Natural killer cell (primary cell): ENCODE results near the gene PDE4D. TPM values are rescaled to one million over a fixed set of nuclear protein-coding genes. Genes with fewer than 3 reads are reported as not detected.
"Not testable (repeated sequence)": the region's sequence is repeated elsewhere in the genome, so short reads cannot be mapped to it uniquely, and the experiment has no call there.

ENCODE experiments used
- ATAC-seq, 3 donors: fragments of 150-1000 bp in 2 of 3; fragments of 200-7000 bp in 1 of 3; cut with Tn5 transposase; 1 replicate in 1 of 3; 2 replicates in 2 of 3; pipeline ENCODE4 v1.10.0; 2021; ENCODE audit warnings: mild to moderate bottlenecking in 2 of 3, moderate library complexity in 2 of 3
- DNase-seq, 2 donors: peaks; one replicate each; pipeline versions ENCODE4 v3.0.0 to v3.0.0-alpha.2; 2013 to 2021; ENCODE audit warnings: mixed read lengths in 1 of 2
- H3K27ac ChIP-seq: one replicate; pipeline ENCODE4 v1.5.1; 2013; ENCODE audit warnings: mild to moderate bottlenecking, low read length
- H3K27me3 ChIP-seq: one replicate; pipeline ENCODE4 v1.6.1; 2013; ENCODE audit warnings: low read length; ENCODE audit not compliant: control insufficient read depth, insufficient read depth
- H3K36me3 ChIP-seq: one replicate; pipeline ENCODE4 v1.6.1; 2013; ENCODE audit warnings: low read length; ENCODE audit not compliant: control insufficient read depth, insufficient read depth
- H3K4me1 ChIP-seq: one replicate; pipeline ENCODE4 v1.6.1; 2013; ENCODE audit warnings: low read length; ENCODE audit not compliant: control insufficient read depth, insufficient read depth
- H3K4me3 ChIP-seq: one replicate; pipeline ENCODE4 v1.5.1; 2013; ENCODE audit warnings: low read length
- H3K9me3 ChIP-seq: one replicate; pipeline ENCODE4 v1.6.1; 2013; ENCODE audit warnings: low read length; ENCODE audit not compliant: control insufficient read depth, insufficient read depth
- H3K27ac Mint-ChIP-seq, 2 donors: one replicate each; pipeline ENCODE4 v1.8.0; 2022; ENCODE audit warnings: mild to moderate bottlenecking in 2 of 2, mixed read lengths in 2 of 2, moderate library complexity in 1 of 2
- H3K27me3 Mint-ChIP-seq, 2 donors: one replicate each; pipeline ENCODE4 v1.8.0; 2022; ENCODE audit warnings: low read depth in 2 of 2, mixed read lengths in 2 of 2
- H3K36me3 Mint-ChIP-seq: one replicate; pipeline ENCODE4 v1.8.0; 2022; ENCODE audit warnings: mixed read lengths
- H3K4me1 Mint-ChIP-seq, 2 donors: one replicate each; pipeline ENCODE4 v1.8.0; 2022; ENCODE audit warnings: mixed read lengths in 2 of 2
- H3K4me3 Mint-ChIP-seq: one replicate; pipeline ENCODE4 v1.8.0; 2022; ENCODE audit warnings: mild to moderate bottlenecking, moderate library complexity, mixed read lengths
- H3K9me3 Mint-ChIP-seq, 2 donors: one replicate each; pipeline ENCODE4 v1.8.0; 2022; ENCODE audit warnings: mixed read lengths in 2 of 2
- WGBS: methylation state at CpG from one replicate; pipeline ENCODE4 v1.1.7; 2013; ENCODE audit warnings: missing lambda C conversion rate; ENCODE audit not compliant: insufficient coverage; 5-methylcytosine and 5-hydroxymethylcytosine counted together
- intact Hi-C: fragments of 100-400 bp; cut with micrococcal nuclease; formaldehyde crosslinking; loops from one replicate; pipeline ENCODE4 v1.14.2; 2022
- total RNA-seq, 4 donors: library from RNA; stranded (reverse); fragments of 120-200 nt in 1 of 4; gene quantifications; one replicate each; pipeline versions ENCODE4 v1.2.3 to v1.2.4, GENCODE V29; 2013 to 2022
- TF ChIP-seq, protein P1 (sequence below): fragments of 200-600 bp; IDR thresholded peaks from one replicate; pipeline ENCODE4 v1.8.0; 2022; ENCODE audit warnings: antibody characterized with exemption

The PDE4D gene
- total RNA-seq, 3 donors from 2014 or later (not counting 1 experiment from before 2014, with no cell fraction given): 109 to 170 (median 116) TPM

DNA sequence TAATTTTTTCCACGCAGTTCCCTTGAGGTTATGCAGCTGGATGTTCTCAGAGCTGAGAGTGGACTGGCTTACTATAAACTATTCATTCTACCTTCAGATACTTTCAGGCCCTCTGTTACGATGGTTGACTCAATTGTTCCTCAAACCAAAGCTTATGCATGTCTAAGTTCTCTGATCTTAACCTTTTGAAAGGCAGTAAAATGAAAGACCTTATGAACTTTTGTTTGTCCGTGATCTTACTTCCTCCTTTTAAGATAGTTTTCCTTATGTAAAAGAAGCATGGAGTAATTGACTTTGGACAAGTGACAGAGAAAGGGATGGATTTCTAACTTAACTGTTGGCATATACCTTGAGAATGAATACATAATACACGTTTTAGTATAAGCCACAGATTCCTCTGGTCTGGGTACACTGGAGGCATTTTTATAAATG lies 575.7 kb downstream of the PDE4D start:
- TF ChIP-seq, protein P1, sequence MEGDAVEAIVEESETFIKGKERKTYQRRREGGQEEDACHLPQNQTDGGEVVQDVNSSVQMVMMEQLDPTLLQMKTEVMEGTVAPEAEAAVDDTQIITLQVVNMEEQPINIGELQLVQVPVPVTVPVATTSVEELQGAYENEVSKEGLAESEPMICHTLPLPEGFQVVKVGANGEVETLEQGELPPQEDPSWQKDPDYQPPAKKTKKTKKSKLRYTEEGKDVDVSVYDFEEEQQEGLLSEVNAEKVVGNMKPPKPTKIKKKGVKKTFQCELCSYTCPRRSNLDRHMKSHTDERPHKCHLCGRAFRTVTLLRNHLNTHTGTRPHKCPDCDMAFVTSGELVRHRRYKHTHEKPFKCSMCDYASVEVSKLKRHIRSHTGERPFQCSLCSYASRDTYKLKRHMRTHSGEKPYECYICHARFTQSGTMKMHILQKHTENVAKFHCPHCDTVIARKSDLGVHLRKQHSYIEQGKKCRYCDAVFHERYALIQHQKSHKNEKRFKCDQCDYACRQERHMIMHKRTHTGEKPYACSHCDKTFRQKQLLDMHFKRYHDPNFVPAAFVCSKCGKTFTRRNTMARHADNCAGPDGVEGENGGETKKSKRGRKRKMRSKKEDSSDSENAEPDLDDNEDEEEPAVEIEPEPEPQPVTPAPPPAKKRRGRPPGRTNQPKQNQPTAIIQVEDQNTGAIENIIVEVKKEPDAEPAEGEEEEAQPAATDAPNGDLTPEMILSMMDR: no peak
- H3K4me3 ChIP-seq: no peak overlapping the region
- intact Hi-C loops: no loop called here
- no peaks in the 10 kb centered on the region for H3K4me1 ChIP-seq
- H3K4me1 Mint-ChIP-seq: peaks cover 0 to 11% of the 10 kb centered on the region in 2 donors
- H3K36me3 ChIP-seq: no peaks in the 10 kb centered on the region
- no peak overlapping the region for H3K27ac ChIP-seq
- DNase-seq: no peak
- no peak overlapping the region for H3K27ac Mint-ChIP-seq
- ATAC-seq: no peak
- H3K9me3 ChIP-seq: no peaks in the 10 kb centered on the region
- WGBS: 74% methylated on average over 3 of the region's 4 CpGs
- H3K36me3 Mint-ChIP-seq: no peaks in the 10 kb centered on the region
- H3K27me3 Mint-ChIP-seq: no peaks in the 10 kb centered on the region
- H3K9me3 Mint-ChIP-seq: no peaks in the 10 kb centered on the region
- H3K4me3 Mint-ChIP-seq: no peak overlapping the region
- no peaks in the 10 kb centered on the region for H3K27me3 ChIP-seq

DNA sequence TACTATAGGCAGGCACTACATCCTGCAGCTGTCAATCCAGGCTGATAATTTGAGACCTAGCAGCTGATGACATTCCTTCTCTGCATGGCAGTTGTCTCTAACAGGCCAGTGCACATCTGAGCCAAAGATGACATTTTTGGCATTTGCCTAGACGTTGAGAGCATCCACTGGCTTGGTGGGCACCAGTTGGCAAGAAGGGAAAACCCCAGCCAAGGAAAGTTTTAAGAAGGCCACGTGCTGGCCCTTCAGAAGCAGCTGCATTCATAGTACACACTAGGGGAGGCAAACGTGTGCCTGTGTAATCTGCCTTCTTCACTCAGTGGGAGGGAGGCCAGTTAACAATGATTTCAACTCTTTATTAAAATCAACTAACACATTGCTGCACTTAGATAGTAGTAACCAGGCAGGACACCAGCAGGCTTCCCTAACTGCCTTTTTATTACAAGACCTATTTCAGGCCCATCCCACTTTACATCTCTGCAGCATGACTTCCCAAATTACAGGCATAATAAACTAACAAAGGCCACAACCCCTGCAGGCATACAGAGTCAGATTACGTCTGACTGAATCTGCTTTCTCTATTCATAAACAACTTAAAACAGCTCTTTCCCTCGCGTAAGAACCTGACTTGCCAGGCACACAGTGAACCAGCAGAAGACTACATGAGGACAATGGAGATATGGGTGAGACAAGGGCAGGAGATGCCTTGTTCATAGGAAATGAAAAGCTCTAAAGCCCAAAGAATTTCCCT lies 576.3 kb downstream of the PDE4D start:
- TF ChIP-seq, protein P1: no peak
- H3K36me3 ChIP-seq: no peaks in the 10 kb centered on the region
- Mint-ChIP-seq H3K4me3 (no peak overlapping the region), H3K4me1 (peaks cover 0 to 11% of the 10 kb centered on the region in 2 donors), H3K27me3 (no peaks in the 10 kb centered on the region), H3K9me3 (no peaks in the 10 kb centered on the region), H3K27ac (no peak overlapping the region), H3K36me3 (no peaks in the 10 kb centered on the region)
- ATAC-seq (no peak), DNase-seq (no peak)
- 83% methylated on average over 6 of the region's 6 CpGs for WGBS
- no peaks in the 10 kb centered on the region for H3K4me1 ChIP-seq
- no peak overlapping the region for H3K4me3 ChIP-seq
- intact Hi-C loops: no loop called here
- no peaks in the 10 kb centered on the region for H3K27me3 ChIP-seq
- no peaks in the 10 kb centered on the region for H3K9me3 ChIP-seq
- no peak overlapping the region for H3K27ac ChIP-seq

DNA sequence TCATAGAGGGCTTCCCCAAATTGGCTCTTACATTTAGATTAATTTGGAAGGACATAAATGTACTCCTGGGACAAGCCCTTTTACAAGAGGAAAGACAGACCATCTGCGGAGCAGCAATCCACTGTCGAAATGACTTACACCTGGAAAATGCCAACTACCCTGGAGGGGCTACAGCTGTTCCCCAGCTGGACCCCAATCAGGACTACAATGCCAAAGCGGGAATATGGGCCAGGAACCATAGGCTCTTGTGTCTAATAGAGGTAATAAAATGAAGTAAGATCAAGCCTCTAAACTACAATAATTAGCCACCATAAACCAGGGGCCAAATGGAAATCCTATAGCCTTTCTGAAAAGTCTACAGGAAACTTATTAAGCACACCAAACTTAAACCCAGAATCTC lies 581.3 kb downstream of the PDE4D start:
- no peaks in the 10 kb centered on the region for H3K36me3 ChIP-seq
- no peaks in the 10 kb centered on the region for H3K27me3 Mint-ChIP-seq
- H3K9me3 ChIP-seq: no peaks in the 10 kb centered on the region
- ATAC-seq (no peak), DNase-seq (no peak)
- H3K27ac Mint-ChIP-seq: no peak overlapping the region
- peaks cover 6 to 22% of the 10 kb centered on the region in 2 donors for H3K4me1 Mint-ChIP-seq
- no peak overlapping the region for H3K4me3 ChIP-seq
- WGBS: 95% methylated on average over 2 of the region's 3 CpGs
- TF ChIP-seq, protein P1: no peak
- no peaks in the 10 kb centered on the region for H3K36me3 Mint-ChIP-seq
- no peaks in the 10 kb centered on the region for H3K4me1 ChIP-seq
- H3K4me3 Mint-ChIP-seq: no peak overlapping the region
- intact Hi-C loops: no loop called here
- no peaks in the 10 kb centered on the region for H3K9me3 Mint-ChIP-seq
- H3K27ac ChIP-seq: no peak overlapping the region
- H3K27me3 ChIP-seq: no peaks in the 10 kb centered on the region

DNA sequence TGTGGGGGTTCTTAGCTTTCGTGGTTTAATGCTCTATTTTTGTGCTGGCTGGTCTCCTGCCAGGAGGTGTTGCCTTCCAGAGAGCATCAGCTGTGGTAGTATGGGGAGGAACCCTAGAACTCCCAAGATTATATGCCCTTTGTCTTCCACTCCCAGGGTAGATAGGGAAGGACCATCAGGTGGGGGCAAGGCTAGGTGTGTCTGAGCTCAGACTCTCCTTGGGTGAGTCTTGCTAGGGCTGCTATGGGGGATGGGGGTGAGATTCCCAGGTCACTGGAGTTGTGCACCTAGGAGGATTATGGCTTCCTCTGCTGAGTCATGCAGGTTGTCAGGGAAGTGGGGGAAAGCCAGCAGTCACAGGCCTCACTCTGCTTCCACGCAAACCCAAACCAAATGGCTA lies 584.8 kb downstream of the PDE4D start:
- H3K27ac ChIP-seq, H3K36me3 ChIP-seq, H3K27ac Mint-ChIP-seq, DNase-seq, H3K4me1 ChIP-seq, H3K4me3 ChIP-seq, H3K27me3 ChIP-seq, H3K9me3 ChIP-seq, intact Hi-C loops, H3K4me3 Mint-ChIP-seq, H3K36me3 Mint-ChIP-seq, ATAC-seq, H3K27me3 Mint-ChIP-seq, H3K9me3 Mint-ChIP-seq: not testable (repeated sequence)
- peaks cover 6 to 26% of the 10 kb centered on the region in 2 donors for H3K4me1 Mint-ChIP-seq
- 100% methylated on average over 1 of the region's 2 CpGs for WGBS

DNA sequence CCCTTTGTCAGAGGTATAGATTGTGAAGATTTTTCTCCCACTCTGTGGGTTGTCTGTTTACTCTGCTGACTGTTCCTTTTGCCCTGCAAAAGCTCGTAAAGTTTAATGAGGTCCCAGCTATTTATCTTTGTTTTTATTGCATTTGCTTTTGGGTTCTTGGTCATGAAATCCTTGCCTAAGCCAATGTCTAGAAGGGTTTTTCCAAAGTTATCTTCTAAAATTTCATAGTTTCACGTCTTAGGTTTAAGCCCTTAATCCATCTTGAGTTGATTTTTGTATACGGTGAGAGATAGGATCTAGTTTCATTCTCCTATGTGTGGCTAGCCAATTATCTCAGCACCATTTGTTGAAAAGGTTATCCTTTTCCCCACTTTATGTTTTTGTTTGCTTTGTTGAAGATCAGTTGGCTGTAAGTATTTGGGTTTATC lies 590.2 kb downstream of the PDE4D start:
- ATAC-seq, H3K36me3 ChIP-seq, H3K27ac Mint-ChIP-seq, H3K27me3 Mint-ChIP-seq, H3K4me1 ChIP-seq, H3K27me3 ChIP-seq, H3K9me3 ChIP-seq, H3K4me3 Mint-ChIP-seq, H3K4me1 Mint-ChIP-seq, intact Hi-C loops, H3K9me3 Mint-ChIP-seq, H3K27ac ChIP-seq, H3K36me3 Mint-ChIP-seq, DNase-seq, H3K4me3 ChIP-seq: not testable (repeated sequence)
- 100% methylated on average over 1 of the region's 3 CpGs for WGBS

DNA sequence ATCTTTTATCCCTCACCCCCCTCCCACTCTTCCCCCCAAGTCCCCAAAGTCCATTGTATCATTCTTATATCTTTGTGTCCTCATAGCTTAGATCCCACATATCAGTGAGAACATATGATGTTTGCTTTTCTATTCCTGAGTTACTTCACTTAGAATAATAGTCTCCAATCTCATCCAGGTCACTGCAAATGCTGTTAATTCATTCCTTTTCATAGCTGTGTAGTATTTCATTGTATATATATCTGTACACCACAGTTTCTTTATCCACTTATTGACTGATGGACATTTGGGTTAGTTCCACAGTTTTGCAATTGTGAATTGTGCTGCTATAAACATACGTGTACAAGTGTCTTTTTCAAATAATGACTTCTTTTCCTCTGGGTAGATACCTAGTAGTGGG lies 591.0 kb downstream of the PDE4D start:
- H3K36me3 ChIP-seq, H3K27ac ChIP-seq, H3K9me3 Mint-ChIP-seq, intact Hi-C loops, H3K27me3 ChIP-seq, ATAC-seq, H3K36me3 Mint-ChIP-seq, H3K4me3 Mint-ChIP-seq, H3K27ac Mint-ChIP-seq, H3K9me3 ChIP-seq, H3K4me3 ChIP-seq, H3K27me3 Mint-ChIP-seq, H3K4me1 ChIP-seq, DNase-seq: not testable (repeated sequence)
- no CpG with 5 or more reads among the region's 1 CpG for WGBS
- H3K4me1 Mint-ChIP-seq: peaks cover 6 to 11% of the 10 kb centered on the region in 2 donors
